NT2/D1 (cell line): ENCODE measurements around the gene MRGPRF.
A peak's percentile ranks its signal among the peaks of the same experiment; 100 is the strongest.

ENCODE experiments used
- DNase-seq: peaks from one replicate; pipeline ENCODE4 v3.0.0-alpha.2; 2011; ENCODE audit warnings: low read depth, low spot score
- H3K27me3 ChIP-seq: 2 replicates; pipeline ENCODE4 v1.6.0; 2011; ENCODE audit warnings: mild to moderate bottlenecking; ENCODE audit not compliant: insufficient read length, insufficient read depth
- H3K36me3 ChIP-seq: 2 replicates; pipeline ENCODE4 v1.6.1; 2011; ENCODE audit warnings: mild to moderate bottlenecking, low read length, mixed read lengths; ENCODE audit not compliant: insufficient read depth, insufficient read length
- H3K4me1 ChIP-seq: 2 replicates; pipeline ENCODE4 v1.5.1; 2011; ENCODE audit not compliant: insufficient read depth, insufficient read length
- H3K4me3 ChIP-seq: 2 replicates; pipeline ENCODE4 v1.5.1; 2011; ENCODE audit warnings: low read depth; ENCODE audit not compliant: insufficient read length
- H3K9ac ChIP-seq: 2 replicates; pipeline ENCODE4 v1.6.0; 2011; ENCODE audit warnings: low read depth; ENCODE audit not compliant: insufficient read length
- H3K9me3 ChIP-seq: 2 replicates; pipeline ENCODE4 v1.5.1; 2011; ENCODE audit warnings: mild to moderate bottlenecking, low read length; ENCODE audit not compliant: insufficient read depth
- SUZ12 ChIP-seq: IDR thresholded peaks from 2 replicates; pipeline ENCODE4 v1.6.1; 2011; ENCODE audit not compliant: insufficient read length, insufficient read depth; ENCODE audit errors: extremely low read depth
- YY1 ChIP-seq: IDR thresholded peaks from 2 replicates; pipeline ENCODE4 v1.6.1; 2011; ENCODE audit not compliant: insufficient read length, insufficient read depth
- ZNF274 ChIP-seq: IDR thresholded peaks from 2 replicates; pipeline ENCODE4 v1.6.1; 2011; ENCODE audit warnings: mild to moderate bottlenecking, low read depth, low read length

The MRGPRF gene, protein sequence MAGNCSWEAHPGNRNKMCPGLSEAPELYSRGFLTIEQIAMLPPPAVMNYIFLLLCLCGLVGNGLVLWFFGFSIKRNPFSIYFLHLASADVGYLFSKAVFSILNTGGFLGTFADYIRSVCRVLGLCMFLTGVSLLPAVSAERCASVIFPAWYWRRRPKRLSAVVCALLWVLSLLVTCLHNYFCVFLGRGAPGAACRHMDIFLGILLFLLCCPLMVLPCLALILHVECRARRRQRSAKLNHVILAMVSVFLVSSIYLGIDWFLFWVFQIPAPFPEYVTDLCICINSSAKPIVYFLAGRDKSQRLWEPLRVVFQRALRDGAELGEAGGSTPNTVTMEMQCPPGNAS

DNA sequence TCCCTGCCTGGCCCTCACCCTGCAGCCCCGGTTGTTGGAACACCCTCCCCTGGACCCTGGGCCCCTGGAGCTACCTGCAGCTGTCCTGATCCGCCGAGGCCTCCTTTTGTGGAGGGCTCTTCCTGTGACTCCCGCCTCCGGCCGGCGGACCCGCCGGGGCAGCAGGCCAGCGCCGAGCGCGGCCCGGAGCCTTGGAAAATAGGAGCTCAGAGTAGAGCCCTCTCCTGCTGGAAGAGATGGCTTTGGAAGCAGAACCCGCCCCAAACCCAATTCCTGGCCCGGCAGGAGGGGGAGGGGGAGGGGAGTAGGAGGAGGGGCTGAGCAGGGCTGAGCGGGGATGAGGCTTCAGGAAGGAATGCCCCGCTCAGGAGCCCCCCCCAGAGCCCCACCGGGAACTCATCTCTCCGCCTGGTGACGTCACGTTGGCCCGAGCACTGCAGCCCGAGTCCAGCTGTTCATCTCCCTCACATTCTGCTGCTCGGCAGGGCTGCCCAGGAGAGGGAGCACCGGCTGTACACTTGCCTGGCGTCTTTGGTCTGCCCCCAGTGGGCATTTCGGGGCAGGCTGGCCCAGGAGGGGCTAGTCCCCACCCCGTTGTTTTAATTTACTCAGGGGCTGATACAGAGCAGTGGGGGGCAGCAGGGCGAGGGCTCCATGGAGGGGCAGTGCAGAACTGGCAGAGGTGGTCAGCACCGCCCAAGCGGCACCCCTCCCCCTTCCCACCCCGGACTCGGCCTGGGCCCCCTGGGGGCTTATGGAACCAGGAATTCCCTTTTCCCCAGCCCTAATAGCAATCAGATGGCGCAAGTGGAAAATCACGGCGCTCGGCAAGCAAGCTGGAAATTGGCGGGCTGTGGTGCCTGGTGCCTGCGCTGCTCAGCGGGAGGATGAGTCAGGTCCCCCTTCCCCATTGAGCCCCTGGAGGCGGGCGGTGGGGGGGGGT lies at the start of gene MRGPRF:
Gene MRGPRF, minus strand, starts transcription at position 238 of the 943 bp plus-strand sequence. CDS start 3,345 bp downstream, outside the sequence.
- TF ChIP-seq ZNF274 (no peak), SUZ12 (no peak), YY1 (no peak)
- Histone ChIP-seq H3K4me1 (peaks cover 27% of the 10 kb centered on the region), H3K36me3 (peaks cover 8% of the 10 kb centered on the region), H3K4me3 (peak within 1 kb of the TSS; percentile 31), H3K9me3 (no peaks in the 10 kb centered on the region), H3K9ac (peak within 1 kb of the TSS; percentile 78), H3K27me3 (no peaks in the 10 kb centered on the region)
- no peak for DNase-seq

DNA sequence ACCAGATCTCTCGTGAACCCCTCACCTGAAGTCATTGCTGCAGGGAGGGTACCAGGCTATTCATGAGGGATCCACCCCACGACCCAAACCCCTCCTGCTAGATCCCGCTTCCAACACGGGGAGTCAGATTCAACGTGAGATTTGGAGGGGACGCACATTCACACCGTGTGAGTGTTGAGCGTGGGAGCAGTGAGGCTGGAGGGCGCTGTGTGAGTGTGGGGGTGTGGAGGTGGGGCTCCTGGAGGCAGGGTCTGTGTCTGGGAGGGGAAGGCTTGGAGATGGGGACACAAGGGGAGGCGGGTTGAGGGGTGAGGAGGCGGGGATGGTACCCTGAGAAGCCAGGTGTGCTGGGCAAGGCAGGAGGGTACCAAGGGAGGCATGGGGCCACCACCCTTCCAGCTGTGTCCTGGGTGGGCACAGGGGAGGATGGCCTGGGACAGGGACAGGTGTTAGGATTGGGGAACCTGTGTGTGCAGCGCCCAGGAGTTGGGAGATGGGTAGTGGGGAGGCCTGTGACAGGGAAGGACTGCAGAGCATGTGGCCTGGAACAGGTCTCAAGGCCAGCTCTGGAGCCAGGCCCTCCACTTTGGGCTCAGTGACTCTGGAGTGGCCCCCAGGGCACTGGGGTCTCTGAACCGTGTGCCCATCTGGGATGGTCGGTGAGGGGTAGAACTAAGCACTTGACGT lies 49.3 kb upstream of the MRGPRF start:
- no peak overlapping the region for H3K9ac ChIP-seq

DNA sequence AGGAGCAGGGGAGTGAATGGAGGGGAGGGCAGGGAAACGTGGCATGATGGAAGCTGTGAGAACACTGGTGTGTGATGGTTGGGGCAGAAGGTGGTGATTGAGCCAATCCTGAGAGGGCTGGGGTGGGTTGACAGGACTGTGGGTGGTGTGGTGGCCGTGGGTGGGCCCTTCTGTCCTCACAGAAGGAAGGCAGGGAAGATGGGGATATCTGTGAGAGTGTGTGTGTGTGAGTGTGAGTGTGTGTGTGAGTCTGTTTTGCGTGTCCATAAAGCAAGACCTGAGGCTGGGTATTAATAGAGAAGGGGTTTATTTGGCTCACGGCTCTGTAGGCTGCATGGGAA lies 48.6 kb upstream of the MRGPRF start:
- peaks cover 5% of the 10 kb centered on the region for H3K4me1 ChIP-seq
- no peak overlapping the region for H3K9ac ChIP-seq
- no peaks in the 10 kb centered on the region for H3K9me3 ChIP-seq
- H3K27me3 ChIP-seq: no peaks in the 10 kb centered on the region
- no peak overlapping the region for H3K4me3 ChIP-seq
- no peak for DNase-seq
- H3K36me3 ChIP-seq: peaks cover 84% of the 10 kb centered on the region
- TF ChIP-seq YY1: no peak
- no peak for TF ChIP-seq ZNF274
- TF ChIP-seq SUZ12: no peak

More for the DNA sequence above, 49.3 kb upstream of the MRGPRF start:
- no peaks in the 10 kb centered on the region for H3K27me3 ChIP-seq
- TF ChIP-seq YY1 (no peak), ZNF274 (no peak)
- no peak overlapping the region for H3K4me3 ChIP-seq
- peaks cover 86% of the 10 kb centered on the region for H3K36me3 ChIP-seq
- no peaks in the 10 kb centered on the region for H3K9me3 ChIP-seq
- peaks cover 5% of the 10 kb centered on the region for H3K4me1 ChIP-seq
- DNase-seq: no peak

DNA sequence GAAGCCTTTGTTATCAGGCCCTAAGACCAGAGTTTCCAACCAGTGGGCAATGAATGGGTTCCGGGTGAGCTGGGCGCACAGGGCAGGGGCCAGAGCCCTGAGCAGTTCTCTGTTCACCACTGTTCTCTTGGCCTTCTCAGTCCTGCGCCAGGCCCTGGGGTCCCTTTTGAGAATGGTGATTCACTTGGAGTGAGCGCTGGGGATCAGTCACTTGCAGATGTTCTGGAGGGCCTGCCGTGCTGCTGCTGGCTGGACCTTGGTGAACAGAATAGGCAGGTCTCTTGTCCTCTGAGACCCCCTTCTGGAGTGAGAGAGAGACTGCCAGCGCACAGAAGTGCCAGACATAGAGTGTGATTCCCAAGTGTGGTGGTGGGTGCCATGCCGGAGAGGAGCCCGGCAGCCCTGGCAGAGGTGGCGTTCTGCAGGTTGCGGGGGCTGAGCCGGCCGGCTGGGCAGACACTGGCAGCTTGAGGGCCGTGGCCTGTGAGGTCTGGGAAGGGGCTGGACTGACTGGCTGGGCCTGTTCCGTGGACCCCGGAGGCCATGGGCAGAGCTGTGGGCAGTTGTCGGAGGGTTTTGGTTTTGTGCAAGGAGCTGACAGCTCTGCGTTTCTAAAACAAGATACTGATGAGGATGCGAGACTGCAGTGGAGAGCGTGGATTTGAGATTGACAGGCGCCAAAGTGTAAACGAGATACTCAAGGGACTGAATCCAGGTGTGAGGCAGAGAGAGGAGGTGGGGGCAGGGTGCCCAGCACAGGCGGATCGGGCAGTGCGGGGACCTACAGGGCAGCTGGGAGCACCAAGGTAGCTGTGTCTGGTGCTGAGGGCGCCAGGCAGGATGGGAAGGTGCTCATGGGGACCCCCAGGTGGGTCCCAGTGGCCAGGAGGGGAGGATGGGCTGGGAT lies 48.0 kb upstream of the MRGPRF start:
- no peak overlapping the region for H3K4me3 ChIP-seq
- no peaks in the 10 kb centered on the region for H3K9me3 ChIP-seq
- H3K4me1 ChIP-seq: peaks cover 5% of the 10 kb centered on the region
- H3K36me3 ChIP-seq: peaks cover 81% of the 10 kb centered on the region
- TF ChIP-seq SUZ12 (no peak), YY1 (no peak), ZNF274 (no peak)
- H3K9ac ChIP-seq: no peak overlapping the region
- H3K27me3 ChIP-seq: no peaks in the 10 kb centered on the region
- no peak for DNase-seq

DNA sequence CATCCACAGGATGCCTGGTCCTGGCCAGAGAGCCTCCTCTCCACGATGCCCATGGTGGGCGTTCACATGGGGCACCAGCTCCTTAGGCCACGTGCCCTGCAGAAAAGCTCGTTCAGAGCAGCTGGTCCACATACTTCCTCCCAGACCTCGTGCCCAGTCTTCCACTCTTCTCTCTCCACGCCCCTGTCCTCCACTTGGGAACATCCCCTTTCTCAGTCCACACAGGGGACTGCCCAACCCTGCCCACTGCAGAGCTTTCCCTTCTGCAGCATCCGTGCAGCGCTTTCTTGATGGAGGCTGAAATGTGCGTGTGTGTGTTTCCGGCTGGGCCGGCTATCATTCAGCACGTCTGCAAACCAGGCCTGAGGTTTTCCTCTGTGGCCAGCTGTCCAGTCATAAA lies 46.9 kb upstream of the MRGPRF start:
- H3K4me3 ChIP-seq: no peak overlapping the region
- H3K9ac ChIP-seq: no peak overlapping the region
- peaks cover 81% of the 10 kb centered on the region for H3K36me3 ChIP-seq
- DNase-seq: no peak
- no peak for TF ChIP-seq YY1
- no peak for TF ChIP-seq SUZ12
- TF ChIP-seq ZNF274: no peak
- H3K4me1 ChIP-seq: peaks cover 3% of the 10 kb centered on the region
- no peaks in the 10 kb centered on the region for H3K27me3 ChIP-seq
- no peaks in the 10 kb centered on the region for H3K9me3 ChIP-seq

DNA sequence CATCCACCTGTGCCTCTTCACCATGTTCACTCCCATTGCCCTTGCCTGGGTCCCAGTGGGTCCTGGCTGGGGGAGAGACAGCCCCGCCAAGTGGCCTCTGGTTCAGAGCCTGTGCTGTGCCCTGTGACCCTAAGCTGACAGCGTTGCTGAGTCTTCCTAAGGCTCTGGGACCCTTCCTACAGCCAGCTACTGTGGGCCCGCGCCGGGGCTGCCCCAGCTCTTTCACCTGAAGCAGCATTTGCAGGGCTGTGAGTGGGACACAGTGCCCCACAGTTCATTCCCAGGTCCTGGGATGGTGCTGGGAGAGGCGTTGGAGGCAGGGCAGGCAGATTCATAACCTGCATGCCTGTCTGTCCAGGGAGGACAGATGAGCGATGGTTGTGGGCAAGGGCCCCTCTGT lies 46.4 kb upstream of the MRGPRF start:
- Histone ChIP-seq H3K27me3 (no peaks in the 10 kb centered on the region), H3K36me3 (peaks cover 82% of the 10 kb centered on the region), H3K9me3 (no peaks in the 10 kb centered on the region), H3K4me3 (no peak overlapping the region), H3K4me1 (peaks cover 3% of the 10 kb centered on the region), H3K9ac (no peak overlapping the region)
- TF ChIP-seq ZNF274 (no peak), YY1 (no peak), SUZ12 (no peak)
- DNase-seq: no peak
